Measurements from ENCODE around the gene ATP6AP2. TPM values are rescaled to one million over a fixed set of nuclear protein-coding genes. Genes with fewer than 3 reads are reported as not detected.

Gene ATP6AP2
- total RNA-seq, 1 experiment from 2014 or later, result 67.5 TPM

GRCh38 chrX:40576291-40576690, 4.5 kb upstream of the ATP6AP2 start:
- no peaks in the 10 kb centered on the region for H3K79me1 ChIP-seq (ENCODE audit: insufficient read depth, low read depth, low read length, poor library complexity, severe bottlenecking)
- no peak overlapping the region for H2AFZ ChIP-seq (ENCODE audit: low read length)
- no peaks in the 10 kb centered on the region for H3K27me3 ChIP-seq (ENCODE audit: insufficient read depth, low read length)
- H2AK5ac ChIP-seq (ENCODE audit: insufficient read length, low read length), result no peak overlapping the region
- peaks cover 4 to 6% of the 10 kb centered on the region in 2 experiments; a peak in 2 of 4 replicates for H3K4me1 Mint-ChIP-seq
- H3K4me1 ChIP-seq (ENCODE audit: insufficient read depth, low read length), result no peaks in the 10 kb centered on the region
- no peaks in the 10 kb centered on the region for H3K9me3 ChIP-seq (ENCODE audit: control insufficient read depth, low read depth, low read length)
- no peak overlapping the region for H3K9ac ChIP-seq (ENCODE audit: extremely low read depth, insufficient read length, low read length)
- no peak overlapping the region for H2BK12ac ChIP-seq (ENCODE audit: insufficient read length, low read depth, low read length)
- H3K18ac ChIP-seq (ENCODE audit: insufficient read length, low read depth, low read length), result no peak overlapping the region
- no peaks in the 10 kb centered on the region for H4K20me1 ChIP-seq (ENCODE audit: control insufficient read depth, insufficient read depth, insufficient read length)
- peaks cover 0 to 7% (median 4%) of the 10 kb centered on the region in 3 experiments; a peak in 5 of 7 replicates for H3K36me3 Mint-ChIP-seq (ENCODE audit: insufficient read depth in 1 of 3, low read depth in 3 of 3)
- H2BK15ac ChIP-seq (ENCODE audit: low read depth, low read length), result no peak overlapping the region
- no peak overlapping the region for H4K5ac ChIP-seq (ENCODE audit: insufficient read length, low read depth, low read length)
- H4K91ac ChIP-seq (ENCODE audit: insufficient read length, low read depth, low read length), result no peak overlapping the region
- H3K14ac ChIP-seq (ENCODE audit: insufficient read depth, low read length), result no peak overlapping the region
- TF ChIP-seq CTCF (conservative IDR thresholded peaks at IDR 0.05), result no peak
- 0 out of 2 replicates have a peak, but pooled peaks cover 2% of the 10 kb centered on the region for H3K27me3 Mint-ChIP-seq (ENCODE audit: low read depth)
- no peak overlapping the region for H3K27ac ChIP-seq (ENCODE audit: insufficient read length, low read depth, low read length)
- peaks cover 61 to 62% of the 10 kb centered on the region in 2 experiments for H3K9me3 Mint-ChIP-seq
- H3K27ac Mint-ChIP-seq, result no peak overlapping the region
- H2BK20ac ChIP-seq (ENCODE audit: low read depth, low read length, poor library complexity, severe bottlenecking), result no peak overlapping the region
- no peak overlapping the region for H3K4me3 Mint-ChIP-seq
- peaks cover 4% of the 10 kb centered on the region for H3K23me2 ChIP-seq (ENCODE audit: insufficient read length, low read depth, low read length, poor library complexity, severe bottlenecking)
- no peak for DNase-seq
- H3K23ac ChIP-seq (ENCODE audit: insufficient read length, low read depth, low read length), result no peak overlapping the region
- no CpG with 5 or more reads among the region's 3 CpGs for WGBS (ENCODE audit: extremely low coverage, insufficient read length, low lambda C conversion rate)
- H2BK5ac ChIP-seq (ENCODE audit: insufficient read length, low read length), result no peak overlapping the region
- no peak overlapping the region for H2BK120ac ChIP-seq (ENCODE audit: low read depth, low read length, poor library complexity, severe bottlenecking)
- no peak overlapping the region for H3K4me2 ChIP-seq (ENCODE audit: insufficient read depth, insufficient read length, low read length)
- H3K56ac ChIP-seq (ENCODE audit: insufficient read length, low read depth, low read length), result no peak overlapping the region
- H3T11ph ChIP-seq (ENCODE audit: low read length), result no peak overlapping the region
- no peaks in the 10 kb centered on the region for H3K79me2 ChIP-seq (ENCODE audit: insufficient read depth, low read length)
- H3K4ac ChIP-seq (ENCODE audit: low read depth, low read length), result no peak overlapping the region
- H4K8ac ChIP-seq (replicated peaks; ENCODE audit: insufficient read length, low read depth, low read length), result no peak overlapping the region
